Parathyroid adenoma (tissue), 2 donors: Measurements from ENCODE around the gene LRRC7.

Source experiments
- H2AFZ ChIP-seq: fragments of 300-600 bp; sonication (generic); one replicate; pipeline ENCODE4 v1.7.0; 2017; ENCODE audit warnings: antibody characterized with exemption, mild to moderate bottlenecking
- H3K27ac ChIP-seq: fragments of 300-600 bp; sonication (generic); one replicate; pipeline ENCODE4 v1.7.0; 2017
- H3K27me3 ChIP-seq: fragments of 300-600 bp; sonication (generic); one replicate; pipeline ENCODE4 v1.7.0; 2017; ENCODE audit warnings: low read length; ENCODE audit not compliant: control insufficient read depth, insufficient read depth
- H3K36me3 ChIP-seq: fragments of 300-600 bp; sonication (generic); one replicate; pipeline ENCODE4 v1.7.0; 2017; ENCODE audit warnings: low read length; ENCODE audit not compliant: control insufficient read depth, insufficient read depth
- H3K4me1 ChIP-seq: fragments of 300-600 bp; sonication (generic); one replicate; pipeline ENCODE4 v1.7.0; 2017; ENCODE audit warnings: control low read depth
- H3K4me2 ChIP-seq: fragments of 300-600 bp; sonication (generic); one replicate; pipeline ENCODE4 v1.7.0; 2017; ENCODE audit warnings: low read length
- H3K4me3 ChIP-seq: fragments of 300-600 bp; sonication (generic); one replicate; pipeline ENCODE4 v1.7.0; 2017; ENCODE audit warnings: low read depth, low read length
- H3K79me2 ChIP-seq: fragments of 300-600 bp; sonication (generic); one replicate; pipeline ENCODE4 v1.7.0; 2017; ENCODE audit warnings: control low read depth
- H3K9ac ChIP-seq: fragments of 300-600 bp; sonication (generic); one replicate; pipeline ENCODE4 v1.7.0; 2017; ENCODE audit warnings: mild to moderate bottlenecking
- H3K9me3 ChIP-seq: fragments of 300-600 bp; sonication (generic); one replicate; pipeline ENCODE4 v1.7.0; 2017; ENCODE audit warnings: low read length; ENCODE audit not compliant: control insufficient read depth
- CTCF ChIP-seq: fragments of 300-600 bp; sonication (generic); IDR thresholded peaks from one replicate; pipeline ENCODE4 v1.7.0; 2017; ENCODE audit warnings: antibody characterized with exemption, mild to moderate bottlenecking
- donor health status: primary hyperparathyroidism.

The LRRC7 gene

GRCh38 chr1:70153739-70154138 lies 586.0 kb downstream of the LRRC7 start:
- H3K27me3 ChIP-seq: no peaks in the 10 kb centered on the region
- no peak overlapping the region for H3K4me2 ChIP-seq
- H3K4me3 ChIP-seq: no peak overlapping the region
- H3K79me2 ChIP-seq: no peaks in the 10 kb centered on the region
- H2AFZ ChIP-seq: no peak overlapping the region
- H3K27ac ChIP-seq: no peak overlapping the region
- no peak overlapping the region for H3K9ac ChIP-seq
- H3K9me3 ChIP-seq: no peaks in the 10 kb centered on the region
- H3K4me1 ChIP-seq: no peaks in the 10 kb centered on the region
- TF ChIP-seq CTCF: no peak
- no peaks in the 10 kb centered on the region for H3K36me3 ChIP-seq

- no peaks in the 10 kb centered on the region for H3K79me2 ChIP-seq
- H3K9ac ChIP-seq: no peak overlapping the region
- H3K36me3 ChIP-seq: no peaks in the 10 kb centered on the region
- no peak for TF ChIP-seq CTCF
- no peaks in the 10 kb centered on the region for H3K9me3 ChIP-seq
- no peak overlapping the region for H3K4me3 ChIP-seq
- no peaks in the 10 kb centered on the region for H3K4me1 ChIP-seq
- H2AFZ ChIP-seq: no peak overlapping the region
- no peak overlapping the region for H3K27ac ChIP-seq
- no peak overlapping the region for H3K4me2 ChIP-seq
- H3K27me3 ChIP-seq: no peaks in the 10 kb centered on the region
Measured at GRCh38 chr1:70156529-70157120, 588.9 kb downstream of the LRRC7 start.

- no peaks in the 10 kb centered on the region for H3K27me3 ChIP-seq
- no peaks in the 10 kb centered on the region for H3K36me3 ChIP-seq
- no peak overlapping the region for H3K9ac ChIP-seq
- H3K79me2 ChIP-seq: no peaks in the 10 kb centered on the region
- no peak overlapping the region for H2AFZ ChIP-seq
- no peak overlapping the region for H3K4me2 ChIP-seq
- no peak overlapping the region for H3K4me3 ChIP-seq
- no peak for TF ChIP-seq CTCF
- H3K9me3 ChIP-seq: no peaks in the 10 kb centered on the region
- H3K27ac ChIP-seq: no peak overlapping the region
- H3K4me1 ChIP-seq: no peaks in the 10 kb centered on the region
Measured at GRCh38 chr1:70164350-70164749, 596.6 kb downstream of the LRRC7 start.

- H3K79me2 ChIP-seq: no peaks in the 10 kb centered on the region
- H3K36me3 ChIP-seq: no peaks in the 10 kb centered on the region
- no peak overlapping the region for H3K9ac ChIP-seq
- no peak overlapping the region for H3K27ac ChIP-seq
- no peak for TF ChIP-seq CTCF
- no peak overlapping the region for H2AFZ ChIP-seq
- no peaks in the 10 kb centered on the region for H3K9me3 ChIP-seq
- H3K27me3 ChIP-seq: no peaks in the 10 kb centered on the region
- H3K4me3 ChIP-seq: no peak overlapping the region
- H3K4me1 ChIP-seq: no peaks in the 10 kb centered on the region
- no peak overlapping the region for H3K4me2 ChIP-seq
Measured at GRCh38 chr1:70168283-70168682, 600.6 kb downstream of the LRRC7 start.
